HCT116 (cell line): ENCODE results near the gene ARTN. TPM values are rescaled to one million over a fixed set of nuclear protein-coding genes. Genes with fewer than 3 reads are reported as not detected.

ENCODE experiments used
- ATAC-seq: fragments of 200-7000 bp; cut with Tn5 transposase; 2 replicates; pipeline ENCODE4 v1.9.1; 2020; ENCODE audit warnings: mild to moderate bottlenecking, moderate library complexity
- BruUV-seq: library from RNA; stranded (reverse); fragments of 400-500 nt; replicated peaks from 2 replicates; lab custom pipeline; 2021; lab: Mats Ljungman, UMichigan
- CTCF ChIA-PET: fragments of 300-600 bp; sonication (Branson Sonifier 250); formaldehyde crosslinking; loops from one replicate; lab custom pipeline; 2021; ENCODE audit warnings: antibody characterized with exemption; lab: Charles Lee
- POLR2A ChIA-PET: fragments of 300-600, 350-600 bp; sonication (Branson Sonifier 250); formaldehyde crosslinking; loops from one replicate; lab custom pipeline; 2021; ENCODE audit warnings: antibody characterized with exemption; lab: Charles Lee
- RAD21 ChIA-PET, 2 experiments: fragments of 300-600 bp; sonication (Branson Sonifier 250); formaldehyde crosslinking; loops; one replicate each; lab custom pipeline; 2023; ENCODE audit warnings: low total read pairs in 2 of 2; ENCODE audit not compliant: uncharacterized antibody in 2 of 2, unreplicated experiment in 2 of 2, low non-redundant PET in 1 of 2; lab: Charles Lee
- DNase-seq: peaks from one replicate; pipeline ENCODE4 v3.0.0-alpha.2; 2010; ENCODE audit warnings: low read depth, low spot score
- H2AFZ ChIP-seq: fragments of 200-600 bp; shearing (Covaris generic), sonication (generic); 2 replicates; pipeline ENCODE4 v1.6.1; 2017; ENCODE audit warnings: low read depth, mixed run types, mixed read lengths, antibody characterized with exemption, low read length; ENCODE audit not compliant: poor library complexity, severe bottlenecking
- H3K27ac ChIP-seq: 2 replicates; pipeline ENCODE4 v1.5.1; 2012; ENCODE audit warnings: low read depth, low read length
- H3K27me3 ChIP-seq: fragments of 200-600 bp; sonication (generic); 2 replicates; pipeline ENCODE4 v1.6.1; 2016; ENCODE audit warnings: mixed run types, low read length, mixed read lengths; ENCODE audit not compliant: insufficient read depth
- H3K36me3 ChIP-seq, 2 experiments: fragments of 200-500 bp in 1 of 2; fragments of 200-600 bp in 1 of 2; sonication (Bioruptor generic) in 1 of 2; sonication (generic) in 1 of 2; 2 replicates each; pipeline versions ENCODE4 v1.5.1 to v1.6.1; 2014 to 2016; ENCODE audit warnings: low read length in 2 of 2, inconsistent platforms in 1 of 2, mixed read lengths in 1 of 2, mixed run types in 1 of 2; ENCODE audit not compliant: insufficient read depth in 2 of 2, control insufficient read depth in 1 of 2
- H3K4me1 ChIP-seq, 2 experiments: fragments of 200-600 bp in 1 of 2; sonication (generic) in 1 of 2; 2 replicates each; pipeline versions ENCODE4 v1.5.1 to v1.6.1; 2012 to 2017; ENCODE audit warnings: low read length in 2 of 2, inconsistent platforms in 1 of 2, mild to moderate bottlenecking in 1 of 2, mixed read lengths in 1 of 2, mixed run types in 1 of 2, moderate library complexity in 1 of 2; ENCODE audit not compliant: insufficient read depth in 2 of 2, control insufficient read depth in 1 of 2
- H3K4me2 ChIP-seq: fragments of 200-600 bp; sonication (generic); 2 replicates; pipeline ENCODE4 v1.6.1; 2017; ENCODE audit warnings: mixed run types, low read length, mixed read lengths
- H3K4me3 ChIP-seq, 2 experiments: fragments of 200-600 bp in 1 of 2; sonication (generic) in 1 of 2; replicated peaks in 1 of 2; 2 replicates each; pipeline ENCODE4 v1.5.1; 2011 to 2016; ENCODE audit warnings: low read length in 2 of 2, control low read depth in 1 of 2, low read depth in 1 of 2, mild to moderate bottlenecking in 1 of 2, mixed read lengths in 1 of 2, mixed run types in 1 of 2
- H3K79me2 ChIP-seq: fragments of 200-600 bp; sonication (generic); 2 replicates; pipeline ENCODE4 v1.6.1; 2017; ENCODE audit warnings: mild to moderate bottlenecking, mixed run types, low read length, moderate library complexity, mixed read lengths; ENCODE audit not compliant: insufficient read depth
- H3K9ac ChIP-seq: fragments of 200-600 bp; sonication (generic); 2 replicates; pipeline ENCODE4 v1.6.1; 2016; ENCODE audit warnings: low read length, mixed read lengths
- H3K9me2 ChIP-seq: fragments of 200-600 bp; sonication (generic), shearing (Covaris generic); 2 replicates; pipeline ENCODE4 v1.6.1; 2017; ENCODE audit warnings: mixed run types, mild to moderate bottlenecking, moderate library complexity; ENCODE audit not compliant: insufficient read depth
- H3K9me3 ChIP-seq, 2 experiments: fragments of 200-500 bp in 1 of 2; fragments of 200-600 bp in 1 of 2; sonication (Bioruptor generic) in 1 of 2; sonication (generic) in 1 of 2; 2 replicates each; pipeline ENCODE4 v1.6.1; 2014 to 2017; ENCODE audit warnings: low read length in 2 of 2, mixed read lengths in 2 of 2, inconsistent platforms in 1 of 2, low read depth in 1 of 2, mild to moderate bottlenecking in 1 of 2, mixed run types in 1 of 2, moderate library complexity in 1 of 2; ENCODE audit not compliant: control insufficient read depth in 1 of 2, insufficient read depth in 1 of 2
- H4K20me1 ChIP-seq: fragments of 200-600 bp; sonication (generic), shearing (Covaris generic); 2 replicates; pipeline ENCODE4 v1.6.1; 2017; ENCODE audit warnings: mixed run types, mild to moderate bottlenecking, moderate library complexity; ENCODE audit not compliant: insufficient read depth
- CEBPB ChIP-seq: IDR thresholded peaks from 2 replicates; pipeline ENCODE4 v1.6.1; 2012; ENCODE audit warnings: low read depth
- EGR1 ChIP-seq: IDR thresholded peaks from 2 replicates; pipeline ENCODE4 v1.6.1; 2012; ENCODE audit warnings: low read depth
- RAD21 ChIP-seq: IDR thresholded peaks from 2 replicates; pipeline ENCODE4 v1.6.1; 2012; ENCODE audit warnings: low read depth, mild to moderate bottlenecking
- YY1 ChIP-seq: IDR thresholded peaks from 2 replicates; pipeline ENCODE4 v1.6.1; 2011; ENCODE audit warnings: low read length, low read depth, moderate library complexity, mild to moderate bottlenecking; ENCODE audit not compliant: insufficient replicate concordance; ENCODE audit errors: extremely low read depth
- ZFX ChIP-seq: fragments of 450-650 bp; IDR thresholded peaks from 2 replicates; pipeline ENCODE4 v1.6.1; 2017
- intact Hi-C: fragments of 100-400 bp; cut with micrococcal nuclease; formaldehyde crosslinking; loops from 2 replicates; pipeline ENCODE4 v1.10.0; 2022
- total RNA-seq: library from RNA; stranded (reverse); gene quantifications from one replicate; pipeline ENCODE4 v1.2.1, GENCODE V29; 2021; ENCODE audit not compliant: unreplicated experiment
- TF ChIP-seq, protein P1 (sequence below): IDR thresholded peaks from 2 replicates; pipeline ENCODE4 v1.6.1; 2012; ENCODE audit warnings: low read depth

Gene ARTN
- total RNA-seq, 1 experiment from 2014 or later = 36.4 TPM

DNA sequence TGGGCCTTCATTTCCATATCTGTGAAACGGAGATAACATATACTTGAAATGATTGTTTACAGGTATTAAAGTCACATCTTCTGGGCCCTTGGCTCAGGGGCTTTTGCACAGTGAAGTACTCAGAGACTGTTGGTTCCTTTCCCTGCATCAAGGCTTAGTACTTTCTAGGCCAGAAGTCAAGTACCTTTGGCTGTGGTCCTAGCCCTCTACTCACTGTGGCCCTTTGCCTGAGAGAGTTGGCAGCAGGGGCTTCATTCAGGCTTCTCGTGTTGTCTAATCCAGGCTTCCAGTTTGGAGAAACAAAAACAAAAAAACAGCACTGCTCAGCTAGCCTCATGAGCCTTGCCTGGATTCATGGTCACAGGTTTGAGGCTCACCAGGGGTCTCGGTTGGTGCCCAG lies 28.1 kb downstream of the ARTN start:
- no peak overlapping the region for H2AFZ ChIP-seq
- CTCF ChIA-PET = no interaction called here
- H3K27ac ChIP-seq = no peak overlapping the region
- H3K4me3 ChIP-seq = no peak overlapping the region
- no peaks in the 10 kb centered on the region for H3K9me2 ChIP-seq
- no peaks in the 10 kb centered on the region for H3K4me1 ChIP-seq
- no peak for TF ChIP-seq EGR1
- TF ChIP-seq, protein P1, sequence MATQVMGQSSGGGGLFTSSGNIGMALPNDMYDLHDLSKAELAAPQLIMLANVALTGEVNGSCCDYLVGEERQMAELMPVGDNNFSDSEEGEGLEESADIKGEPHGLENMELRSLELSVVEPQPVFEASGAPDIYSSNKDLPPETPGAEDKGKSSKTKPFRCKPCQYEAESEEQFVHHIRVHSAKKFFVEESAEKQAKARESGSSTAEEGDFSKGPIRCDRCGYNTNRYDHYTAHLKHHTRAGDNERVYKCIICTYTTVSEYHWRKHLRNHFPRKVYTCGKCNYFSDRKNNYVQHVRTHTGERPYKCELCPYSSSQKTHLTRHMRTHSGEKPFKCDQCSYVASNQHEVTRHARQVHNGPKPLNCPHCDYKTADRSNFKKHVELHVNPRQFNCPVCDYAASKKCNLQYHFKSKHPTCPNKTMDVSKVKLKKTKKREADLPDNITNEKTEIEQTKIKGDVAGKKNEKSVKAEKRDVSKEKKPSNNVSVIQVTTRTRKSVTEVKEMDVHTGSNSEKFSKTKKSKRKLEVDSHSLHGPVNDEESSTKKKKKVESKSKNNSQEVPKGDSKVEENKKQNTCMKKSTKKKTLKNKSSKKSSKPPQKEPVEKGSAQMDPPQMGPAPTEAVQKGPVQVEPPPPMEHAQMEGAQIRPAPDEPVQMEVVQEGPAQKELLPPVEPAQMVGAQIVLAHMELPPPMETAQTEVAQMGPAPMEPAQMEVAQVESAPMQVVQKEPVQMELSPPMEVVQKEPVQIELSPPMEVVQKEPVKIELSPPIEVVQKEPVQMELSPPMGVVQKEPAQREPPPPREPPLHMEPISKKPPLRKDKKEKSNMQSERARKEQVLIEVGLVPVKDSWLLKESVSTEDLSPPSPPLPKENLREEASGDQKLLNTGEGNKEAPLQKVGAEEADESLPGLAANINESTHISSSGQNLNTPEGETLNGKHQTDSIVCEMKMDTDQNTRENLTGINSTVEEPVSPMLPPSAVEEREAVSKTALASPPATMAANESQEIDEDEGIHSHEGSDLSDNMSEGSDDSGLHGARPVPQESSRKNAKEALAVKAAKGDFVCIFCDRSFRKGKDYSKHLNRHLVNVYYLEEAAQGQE = no peak
- no peak for TF ChIP-seq ZFX
- no peak for TF ChIP-seq YY1
- no peak for TF ChIP-seq RAD21
- no peak for TF ChIP-seq CEBPB
- TF ChIP-seq, all 23 proteins: peak for 0
- Histone ChIP-seq H3K9ac (no peak overlapping the region), H3K36me3 (peaks cover 0 to 4% of the 10 kb centered on the region in 2 experiments; a peak in 2 of 4 replicates), H3K9me3 (no peaks in the 10 kb centered on the region), H3K27me3 (no peaks in the 10 kb centered on the region), H4K20me1 (no peaks in the 10 kb centered on the region), H3K4me2 (no peak overlapping the region), H3K79me2 (no peaks in the 10 kb centered on the region)
- no peak for ATAC-seq
- RAD21 ChIA-PET = no interaction called here
- intact Hi-C loops = no loop called here
- BruUV-seq = no TSS peak
- DNase-seq = no peak
- POLR2A ChIA-PET = no interaction called here

DNA sequence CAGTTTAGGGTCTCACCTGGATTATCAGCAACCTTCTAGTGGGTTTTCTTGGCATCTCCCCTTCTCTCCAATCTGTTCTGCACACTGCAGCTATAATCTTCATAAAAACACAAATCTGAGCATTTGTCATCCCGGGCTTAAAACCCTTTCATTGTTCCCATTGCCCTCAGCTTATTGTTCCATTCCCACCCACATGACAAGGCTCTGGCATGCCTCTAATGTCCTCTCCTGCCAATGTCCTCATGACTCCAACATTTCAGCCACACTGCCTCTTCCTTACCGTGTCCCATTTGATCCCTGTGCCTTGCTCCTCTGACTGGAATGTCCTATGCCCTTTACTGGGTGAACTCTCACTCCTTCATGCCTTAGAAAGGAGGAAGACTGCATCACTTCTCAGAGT lies 28.7 kb downstream of the ARTN start:
- no peaks in the 10 kb centered on the region for H3K4me1 ChIP-seq
- H3K27me3 ChIP-seq = no peaks in the 10 kb centered on the region
- H3K9me2 ChIP-seq = no peaks in the 10 kb centered on the region
- H3K4me3 ChIP-seq = no peak overlapping the region
- no peaks in the 10 kb centered on the region for H3K79me2 ChIP-seq
- no peak for TF ChIP-seq CEBPB
- TF ChIP-seq, all 23 proteins: peak for 0
- no peaks in the 10 kb centered on the region for H4K20me1 ChIP-seq
- no peak overlapping the region for H3K27ac ChIP-seq
- ChIA-PET RAD21 (no interaction called here), POLR2A (no interaction called here), CTCF (no interaction called here)
- H3K9ac ChIP-seq = no peak overlapping the region
- H3K9me3 ChIP-seq = no peaks in the 10 kb centered on the region
- peaks cover 0 to 4% of the 10 kb centered on the region in 2 experiments; a peak in 2 of 4 replicates for H3K36me3 ChIP-seq
- no peak overlapping the region for H2AFZ ChIP-seq
- no TSS peak for BruUV-seq
- DNase-seq (no peak), ATAC-seq (no peak)
- no peak overlapping the region for H3K4me2 ChIP-seq
- intact Hi-C loops = no loop called here
